Astrocyte (in vitro differentiated cells and primary cell): ENCODE data around the gene NYNRIN. TPM values are rescaled to one million over a fixed set of nuclear protein-coding genes. Genes with fewer than 3 reads are reported as not detected.

Source experiments
- DNase-seq: peaks from one replicate; pipeline ENCODE4 v3.0.0-alpha.2; 2010; ENCODE audit warnings: low read depth
- FAIRE-seq: peaks from 2 replicates; lab custom pipeline; 2011; peaks lifted over from hg19 to GRCh38; lab: Jason Lieb, UNC
- H2AFZ ChIP-seq: 2 replicates; pipeline ENCODE4 v1.6.0; 2012; ENCODE audit warnings: low read depth, low read length, inconsistent platforms
- H3K27ac ChIP-seq: 2 replicates; pipeline ENCODE4 v1.5.1; 2011; ENCODE audit warnings: low read depth, low read length, inconsistent platforms
- H3K27me3 ChIP-seq: 2 replicates; pipeline ENCODE4 v1.6.0; 2011; ENCODE audit warnings: low read length, inconsistent platforms; ENCODE audit not compliant: insufficient read depth
- H3K36me3 ChIP-seq: 2 replicates; pipeline ENCODE4 v1.5.1; 2011; ENCODE audit warnings: low read length, inconsistent platforms; ENCODE audit not compliant: insufficient read depth
- H3K4me1 ChIP-seq: 2 replicates; pipeline ENCODE4 v1.5.1; 2011; ENCODE audit warnings: low read length, inconsistent platforms; ENCODE audit not compliant: insufficient read depth
- H3K4me2 ChIP-seq: 2 replicates; pipeline ENCODE4 v1.6.0; 2012; ENCODE audit warnings: low read length, inconsistent platforms
- H3K4me3 ChIP-seq: 2 replicates; pipeline ENCODE4 v1.5.1; 2011; ENCODE audit warnings: low read depth, mild to moderate bottlenecking, low read length, inconsistent platforms; ENCODE audit not compliant: insufficient read depth
- H3K79me2 ChIP-seq: 2 replicates; pipeline ENCODE4 v1.6.0; 2012; ENCODE audit warnings: mild to moderate bottlenecking, low read length, inconsistent platforms; ENCODE audit not compliant: insufficient read depth
- H3K9ac ChIP-seq: 2 replicates; pipeline ENCODE4 v1.6.0; 2012; ENCODE audit warnings: mild to moderate bottlenecking, low read length, inconsistent platforms
- H3K9me3 ChIP-seq: 2 replicates; pipeline ENCODE4 v1.5.1; 2012; ENCODE audit warnings: low read depth, mild to moderate bottlenecking, low read length, inconsistent platforms; ENCODE audit not compliant: insufficient read depth
- H4K20me1 ChIP-seq: 2 replicates; pipeline ENCODE4 v1.6.0; 2012; ENCODE audit warnings: low read length, inconsistent platforms; ENCODE audit not compliant: insufficient read depth
- H3K27ac Mint-ChIP-seq: one replicate; pipeline ENCODE4 v1.8.0; 2021; ENCODE audit warnings: mild to moderate bottlenecking, mixed read lengths; ENCODE audit not compliant: unreplicated experiment
- H3K27me3 Mint-ChIP-seq: one replicate; pipeline ENCODE4 v1.8.0; 2021; ENCODE audit warnings: low read depth, mixed read lengths; ENCODE audit not compliant: unreplicated experiment
- H3K36me3 Mint-ChIP-seq: one replicate; pipeline ENCODE4 v1.8.0; 2021; ENCODE audit warnings: low read depth, mixed read lengths; ENCODE audit not compliant: unreplicated experiment
- H3K4me1 Mint-ChIP-seq: one replicate; pipeline ENCODE4 v1.8.0; 2021; ENCODE audit warnings: low read depth, mixed read lengths; ENCODE audit not compliant: unreplicated experiment
- H3K4me3 Mint-ChIP-seq: one replicate; pipeline ENCODE4 v1.8.0; 2021; ENCODE audit warnings: mild to moderate bottlenecking, moderate library complexity, mixed read lengths; ENCODE audit not compliant: unreplicated experiment
- H3K9me3 Mint-ChIP-seq: one replicate; pipeline ENCODE4 v1.8.0; 2021; ENCODE audit warnings: mild to moderate bottlenecking, mixed read lengths; ENCODE audit not compliant: unreplicated experiment
- EZH2 ChIP-seq: IDR thresholded peaks from 2 replicates; pipeline ENCODE4 v1.6.1; 2012; ENCODE audit warnings: mild to moderate bottlenecking, low read length, inconsistent platforms; ENCODE audit not compliant: insufficient read depth
- total RNA-seq: library from RNA; stranded (reverse); gene quantifications from 2 replicates; pipeline ENCODE4 v1.2.1, GENCODE V29; 2021
- TF ChIP-seq, protein P1 (sequence below): IDR thresholded peaks from 2 replicates; pipeline ENCODE4 v1.5.1; 2011; ENCODE audit warnings: low read depth, mild to moderate bottlenecking, inconsistent platforms, low read length, moderate library complexity; ENCODE audit not compliant: insufficient read depth

NYNRIN gene
- total RNA-seq, 1 donor from 2014 or later = 25.4 TPM

GRCh38 chr14:24415421-24416253, 16.8 kb downstream of the NYNRIN start:
- Mint-ChIP-seq H3K27ac (no peak overlapping the region), H3K4me3 (no peak overlapping the region), H3K27me3 (peaks cover 20% of the 10 kb centered on the region), H3K4me1 (no peaks in the 10 kb centered on the region), H3K9me3 (peaks cover 2% of the 10 kb centered on the region), H3K36me3 (peaks cover 28% of the 10 kb centered on the region)
- Histone ChIP-seq H3K27me3 (peaks cover 11% of the 10 kb centered on the region), H2AFZ (no peak overlapping the region), H3K4me1 (no peaks in the 10 kb centered on the region), H3K9me3 (no peaks in the 10 kb centered on the region), H3K4me2 (no peak overlapping the region), H3K4me3 (no peak overlapping the region), H3K36me3 (no peaks in the 10 kb centered on the region), H3K27ac (no peak overlapping the region), H3K79me2 (no peaks in the 10 kb centered on the region), H3K9ac (no peak overlapping the region), H4K20me1 (no peaks in the 10 kb centered on the region)
- FAIRE-seq (no peak), DNase-seq (no peak)
- TF ChIP-seq, protein P1, sequence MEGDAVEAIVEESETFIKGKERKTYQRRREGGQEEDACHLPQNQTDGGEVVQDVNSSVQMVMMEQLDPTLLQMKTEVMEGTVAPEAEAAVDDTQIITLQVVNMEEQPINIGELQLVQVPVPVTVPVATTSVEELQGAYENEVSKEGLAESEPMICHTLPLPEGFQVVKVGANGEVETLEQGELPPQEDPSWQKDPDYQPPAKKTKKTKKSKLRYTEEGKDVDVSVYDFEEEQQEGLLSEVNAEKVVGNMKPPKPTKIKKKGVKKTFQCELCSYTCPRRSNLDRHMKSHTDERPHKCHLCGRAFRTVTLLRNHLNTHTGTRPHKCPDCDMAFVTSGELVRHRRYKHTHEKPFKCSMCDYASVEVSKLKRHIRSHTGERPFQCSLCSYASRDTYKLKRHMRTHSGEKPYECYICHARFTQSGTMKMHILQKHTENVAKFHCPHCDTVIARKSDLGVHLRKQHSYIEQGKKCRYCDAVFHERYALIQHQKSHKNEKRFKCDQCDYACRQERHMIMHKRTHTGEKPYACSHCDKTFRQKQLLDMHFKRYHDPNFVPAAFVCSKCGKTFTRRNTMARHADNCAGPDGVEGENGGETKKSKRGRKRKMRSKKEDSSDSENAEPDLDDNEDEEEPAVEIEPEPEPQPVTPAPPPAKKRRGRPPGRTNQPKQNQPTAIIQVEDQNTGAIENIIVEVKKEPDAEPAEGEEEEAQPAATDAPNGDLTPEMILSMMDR = no peak
- no peak for TF ChIP-seq EZH2

DNA sequence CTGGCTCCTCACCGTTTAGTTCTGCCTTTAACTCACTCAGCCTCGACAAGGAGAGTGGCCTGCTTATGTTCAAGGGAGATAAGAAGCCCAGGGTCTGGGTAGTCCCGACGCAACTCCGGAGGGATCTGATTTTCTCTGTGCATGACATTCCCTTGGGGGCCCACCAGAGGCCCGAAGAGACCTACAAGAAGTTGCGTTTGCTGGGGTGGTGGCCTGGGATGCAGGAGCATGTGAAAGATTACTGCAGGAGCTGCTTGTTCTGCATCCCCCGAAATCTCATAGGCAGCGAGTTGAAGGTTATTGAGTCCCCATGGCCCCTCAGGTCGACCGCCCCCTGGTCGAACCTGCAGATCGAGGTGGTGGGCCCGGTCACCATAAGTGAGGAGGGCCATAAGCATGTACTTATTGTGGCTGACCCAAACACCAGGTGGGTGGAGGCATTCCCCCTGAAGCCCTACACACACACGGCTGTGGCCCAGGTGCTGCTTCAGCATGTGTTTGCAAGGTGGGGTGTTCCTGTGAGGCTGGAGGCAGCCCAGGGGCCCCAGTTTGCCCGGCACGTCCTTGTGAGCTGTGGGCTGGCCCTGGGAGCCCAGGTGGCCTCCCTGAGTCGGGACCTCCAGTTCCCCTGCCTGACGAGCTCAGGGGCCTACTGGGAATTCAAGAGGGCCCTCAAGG, 17.6 kb downstream of the NYNRIN start:
- no peaks in the 10 kb centered on the region for H3K4me1 ChIP-seq
- peaks cover 16% of the 10 kb centered on the region for H3K27me3 ChIP-seq
- FAIRE-seq (no peak), DNase-seq (no peak)
- Mint-ChIP-seq H3K4me1 (no peaks in the 10 kb centered on the region), H3K4me3 (no peak overlapping the region), H3K36me3 (peaks cover 25% of the 10 kb centered on the region), H3K27ac (no peak overlapping the region), H3K9me3 (peaks cover 2% of the 10 kb centered on the region), H3K27me3 (peaks cover 19% of the 10 kb centered on the region)
- H3K4me3 ChIP-seq = no peak overlapping the region
- no peak overlapping the region for H3K9ac ChIP-seq
- H4K20me1 ChIP-seq = no peaks in the 10 kb centered on the region
- no peak overlapping the region for H3K27ac ChIP-seq
- H3K36me3 ChIP-seq = no peaks in the 10 kb centered on the region
- TF ChIP-seq EZH2 = no peak
- TF ChIP-seq, protein P1 = no peak
- no peak overlapping the region for H2AFZ ChIP-seq
- H3K9me3 ChIP-seq = no peaks in the 10 kb centered on the region
- H3K4me2 ChIP-seq = no peak overlapping the region
- no peaks in the 10 kb centered on the region for H3K79me2 ChIP-seq
